GM19463 (cell line): Measurements from ENCODE around the gene FAAP100.
"Not testable (repeated sequence)": the region's sequence is repeated elsewhere in the genome, so short reads cannot be mapped to it uniquely, and the experiment has no call there.

Source experiments
- ATAC-seq: cut with Tn5 transposase; IDR thresholded peaks from one replicate; pipeline ENCODE4 v1.9.1; 2021; ENCODE audit warnings: mild to moderate bottlenecking, moderate library complexity; ENCODE audit not compliant: unreplicated experiment

The FAAP100 gene

DNA sequence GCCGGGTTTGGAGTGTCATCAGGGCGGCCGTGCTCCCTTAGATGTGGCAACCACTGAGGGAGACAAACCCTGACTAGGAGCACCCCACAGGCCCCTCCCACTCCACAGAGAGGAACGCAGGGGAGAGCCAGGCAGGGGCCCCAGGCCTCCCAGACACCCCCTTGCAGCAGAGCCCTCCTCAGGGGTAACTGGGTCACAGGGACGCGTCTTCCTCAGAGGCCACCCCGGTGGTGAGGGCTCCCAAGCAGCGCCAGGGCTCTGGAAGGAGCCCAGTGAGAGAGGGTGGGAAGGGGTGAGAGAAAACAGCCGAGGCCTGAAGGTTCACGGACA is 12.6 kb downstream of the FAAP100 start:
- ATAC-seq = no peak

DNA sequence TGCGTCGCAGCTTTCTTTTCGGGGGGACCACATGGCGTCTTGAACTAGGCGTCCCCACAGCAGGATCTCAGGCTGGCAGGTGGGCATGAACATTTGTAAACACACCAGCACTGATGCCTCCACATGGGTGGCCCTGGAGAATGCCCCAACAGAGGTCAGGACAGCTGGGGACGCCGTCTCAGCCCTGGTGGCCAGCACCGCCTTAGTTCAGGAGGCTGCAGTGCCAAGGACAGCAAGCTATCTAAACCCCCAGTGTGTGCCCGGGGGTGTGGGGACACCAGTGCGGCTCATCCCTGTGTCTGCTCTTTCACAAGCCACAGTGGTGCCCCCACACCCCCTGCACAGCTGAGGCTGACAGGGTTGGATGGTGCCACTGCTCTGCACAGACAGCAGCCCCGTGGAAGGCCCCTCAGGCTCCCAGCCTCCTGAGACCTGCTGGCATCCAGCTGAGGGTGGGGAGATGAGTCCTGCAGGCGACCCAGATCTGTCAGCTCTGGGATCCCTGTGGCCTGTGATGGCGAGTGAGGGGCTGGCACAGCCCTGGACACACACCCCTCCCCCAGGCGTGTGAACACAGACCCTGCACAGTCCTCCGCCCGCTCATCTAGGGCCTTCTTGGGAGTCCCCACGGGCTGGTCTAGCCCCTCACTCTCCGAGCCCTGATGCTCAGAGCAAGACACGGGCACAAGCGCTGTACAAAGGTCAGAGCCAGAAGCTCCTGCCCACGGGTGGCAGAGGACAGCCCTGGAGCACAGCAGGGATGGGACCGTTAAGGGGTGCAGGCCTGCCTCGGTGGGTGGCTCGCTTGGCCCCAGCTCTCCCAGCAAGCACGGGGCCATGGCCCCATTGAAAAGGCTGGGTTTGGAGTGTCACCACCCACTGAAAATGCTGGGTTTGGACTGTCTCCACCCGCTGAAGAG is 13.2 kb downstream of the FAAP100 start:
- ATAC-seq = no peak

DNA sequence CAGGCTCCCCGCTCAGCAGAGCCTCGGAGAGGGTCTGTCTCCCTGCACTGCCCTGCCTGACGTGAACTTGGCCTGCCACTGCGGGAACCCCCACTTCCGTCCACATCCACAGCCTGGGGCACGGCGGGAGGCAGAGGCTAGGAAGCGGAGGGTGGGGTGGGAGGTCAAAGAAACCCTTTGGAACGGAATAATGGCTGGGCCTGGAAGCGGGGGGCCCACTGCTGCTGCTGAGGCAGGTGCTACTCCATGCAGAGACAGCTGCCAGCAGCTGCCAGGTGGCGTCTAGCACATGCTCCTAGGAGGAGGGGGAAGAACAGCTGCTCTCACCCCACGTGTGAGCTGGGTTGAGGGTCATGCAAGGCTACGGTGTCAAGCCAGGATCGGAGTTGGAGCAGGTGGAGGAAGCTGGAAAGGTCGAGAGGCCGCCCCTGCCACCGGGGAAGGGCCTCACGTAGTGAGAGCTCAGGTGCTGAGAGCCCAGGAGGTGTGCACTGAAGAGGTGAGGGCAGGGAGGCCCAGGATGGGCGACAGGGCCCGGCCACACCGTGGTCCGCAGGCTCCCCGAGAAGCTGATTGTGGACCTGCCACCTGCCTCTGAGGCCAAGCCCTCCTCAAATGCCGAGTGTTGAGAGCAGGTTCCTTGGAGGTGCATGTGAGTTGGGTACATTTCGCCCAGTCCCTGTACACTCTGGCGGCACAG is 14.1 kb downstream of the FAAP100 start:
- ATAC-seq = no peak

DNA sequence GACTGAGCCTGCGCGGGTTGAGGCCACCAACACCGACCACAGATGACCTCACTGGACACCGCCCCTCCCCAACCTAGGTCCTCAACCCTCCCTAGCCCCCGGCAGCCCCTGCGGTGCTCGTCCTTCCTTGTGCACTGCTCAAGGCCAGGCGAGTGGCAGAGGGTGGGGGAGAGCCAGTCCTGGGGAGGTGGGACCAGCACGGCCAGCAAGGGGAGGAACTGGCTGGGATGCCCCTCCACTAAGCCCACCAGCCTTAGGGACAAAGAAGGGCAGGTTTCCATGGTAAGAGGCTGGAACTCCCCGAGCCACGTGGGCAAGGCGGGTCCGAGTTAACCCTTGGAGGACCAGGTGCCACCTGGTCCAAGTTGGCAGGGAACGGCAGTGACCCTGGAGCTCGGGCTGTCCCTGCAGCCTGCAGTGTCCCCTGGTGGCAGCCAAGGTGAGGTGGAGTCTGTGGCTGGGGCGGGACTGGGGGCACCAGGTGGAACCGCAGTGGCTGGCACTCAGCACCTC is 14.8 kb downstream of the FAAP100 start:
- no peak for ATAC-seq

DNA sequence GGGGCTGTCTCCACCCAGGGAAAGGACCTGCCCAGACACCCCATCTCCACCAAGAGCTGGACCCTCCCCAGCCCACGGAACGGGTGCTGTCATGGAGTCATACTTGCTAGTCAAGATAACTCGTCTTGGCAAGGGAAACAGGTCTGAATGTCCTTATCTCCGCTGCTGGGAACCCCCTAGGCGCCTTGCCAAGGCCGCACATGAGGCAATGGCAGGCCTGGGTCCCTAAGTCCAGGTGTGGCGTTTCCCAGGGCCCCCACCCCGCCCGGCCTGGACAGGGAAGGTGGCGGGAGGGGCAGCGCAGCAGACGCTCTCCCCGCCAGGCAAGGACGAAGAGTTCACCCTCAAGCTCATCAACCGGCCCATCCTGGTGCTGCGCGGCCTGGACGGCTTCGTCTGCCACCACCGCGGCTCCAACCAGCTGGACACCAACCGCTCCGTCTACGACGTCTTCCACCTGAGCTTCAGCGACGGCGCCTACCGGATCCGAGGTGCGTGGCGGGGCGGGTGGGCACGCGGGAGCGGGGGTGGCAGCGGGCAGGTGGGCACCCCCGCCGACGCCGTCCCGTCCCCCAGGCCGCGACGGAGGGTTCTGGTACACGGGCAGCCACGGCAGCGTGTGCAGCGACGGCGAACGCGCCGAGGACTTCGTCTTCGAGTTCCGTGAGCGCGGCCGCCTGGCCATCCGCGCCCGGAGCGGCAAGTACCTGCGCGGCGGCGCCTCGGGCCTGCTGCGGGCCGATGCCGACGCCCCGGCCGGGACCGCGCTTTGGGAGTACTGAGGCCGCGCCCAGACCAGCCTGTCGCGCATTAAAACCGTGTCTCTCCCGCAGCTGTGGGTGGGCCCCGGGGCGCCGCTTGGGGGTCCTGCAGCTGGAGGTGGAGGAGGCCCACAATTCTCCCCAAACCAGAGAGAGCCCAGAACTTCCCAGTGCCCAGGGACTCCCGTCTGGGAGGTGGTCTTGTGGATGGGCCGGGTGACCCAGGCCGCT is 15.6 kb downstream of the FAAP100 start:
- no peak for ATAC-seq

DNA sequence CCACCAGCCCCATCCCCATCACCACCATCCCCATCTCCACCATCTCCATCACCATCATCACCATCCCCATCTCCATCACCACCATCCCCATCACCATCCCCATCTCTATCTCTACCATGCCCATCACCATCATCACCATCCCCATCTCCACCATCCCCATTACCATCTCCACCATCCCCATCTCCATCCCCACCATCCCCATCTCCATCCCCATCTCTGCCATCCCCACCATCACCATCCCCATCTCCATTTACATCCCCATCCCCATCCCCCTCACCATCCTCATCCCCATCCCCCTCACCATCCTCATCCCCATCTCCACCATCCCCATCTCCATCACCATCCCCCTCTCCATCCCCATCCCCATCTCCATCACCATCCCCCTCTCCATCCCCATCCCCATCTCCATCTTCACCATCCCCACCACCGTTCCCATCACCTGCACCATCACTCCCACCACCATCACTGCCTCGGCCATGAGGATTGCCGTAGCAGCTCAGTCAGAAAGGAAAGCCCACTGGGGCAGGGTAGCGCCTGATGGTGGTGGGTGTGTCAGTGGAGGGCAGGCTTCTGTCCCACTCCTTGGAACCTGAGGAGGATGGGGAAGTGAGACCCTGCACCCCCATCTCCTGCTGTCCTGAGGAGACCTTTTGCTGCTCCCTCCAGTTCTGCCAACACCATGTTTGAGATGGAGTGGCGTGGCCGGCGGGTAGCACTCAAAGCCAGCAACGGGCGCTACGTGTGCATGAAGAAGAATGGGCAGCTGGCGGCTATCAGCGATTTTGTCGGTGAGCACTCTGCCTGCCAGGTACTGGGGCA is 16.5 kb downstream of the FAAP100 start:
- ATAC-seq = no peak

DNA sequence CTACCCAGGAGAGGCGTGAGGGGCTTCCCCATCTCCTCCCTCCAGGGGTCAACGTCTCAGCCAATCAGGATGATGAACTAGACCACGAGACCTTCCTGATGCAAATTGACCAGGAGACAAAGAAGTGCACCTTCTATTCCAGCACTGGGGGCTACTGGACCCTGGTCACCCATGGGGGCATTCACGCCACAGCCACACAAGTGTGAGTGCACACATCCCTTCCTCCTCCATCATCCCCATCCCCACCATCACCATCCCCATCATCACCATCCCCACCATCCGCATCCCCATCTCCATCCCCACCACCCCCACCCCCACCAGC is 17.2 kb downstream of the FAAP100 start:
- no peak for ATAC-seq

DNA sequence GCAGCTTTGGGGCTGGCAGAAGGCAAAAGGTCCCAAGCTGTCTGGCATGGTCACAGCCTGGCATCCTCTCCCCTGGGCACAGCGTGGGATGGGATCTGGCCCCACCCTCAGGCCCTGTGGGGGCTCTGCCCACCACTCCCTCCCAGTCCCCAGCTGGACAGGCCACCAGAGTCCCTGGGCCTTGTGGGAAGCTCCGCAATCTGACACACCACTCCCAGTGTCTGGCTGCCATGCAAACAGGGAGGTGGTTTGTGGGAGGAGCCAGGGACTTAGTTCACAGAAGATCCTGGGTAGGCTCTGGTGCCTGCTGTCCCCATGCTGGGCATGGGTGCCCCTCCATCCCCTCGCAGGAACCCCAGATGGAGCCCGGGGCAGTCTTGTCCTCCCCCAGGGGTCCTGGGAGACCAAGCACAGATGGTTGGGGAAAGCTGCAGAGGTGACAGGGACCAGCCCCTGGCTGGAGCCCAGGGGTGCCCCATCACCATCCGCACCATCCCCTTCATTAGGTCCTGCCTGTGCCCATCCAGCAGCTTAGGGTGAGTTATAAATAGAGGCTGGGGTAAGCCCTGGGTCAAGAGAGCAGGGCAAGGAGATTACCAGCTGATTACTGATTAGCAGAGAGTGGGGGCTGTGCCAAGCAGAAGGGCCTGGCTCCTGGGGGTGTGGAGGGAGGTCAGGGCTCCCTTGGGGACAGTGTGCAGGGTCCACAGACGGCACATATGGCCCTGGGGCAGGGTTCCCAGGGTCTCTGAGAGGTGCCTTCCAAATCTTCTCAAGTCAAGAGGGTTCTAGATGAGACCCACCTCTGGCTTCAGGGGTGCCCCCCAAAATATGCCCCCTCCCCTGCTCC is 17.8 kb downstream of the FAAP100 start:
- ATAC-seq = no peak

DNA sequence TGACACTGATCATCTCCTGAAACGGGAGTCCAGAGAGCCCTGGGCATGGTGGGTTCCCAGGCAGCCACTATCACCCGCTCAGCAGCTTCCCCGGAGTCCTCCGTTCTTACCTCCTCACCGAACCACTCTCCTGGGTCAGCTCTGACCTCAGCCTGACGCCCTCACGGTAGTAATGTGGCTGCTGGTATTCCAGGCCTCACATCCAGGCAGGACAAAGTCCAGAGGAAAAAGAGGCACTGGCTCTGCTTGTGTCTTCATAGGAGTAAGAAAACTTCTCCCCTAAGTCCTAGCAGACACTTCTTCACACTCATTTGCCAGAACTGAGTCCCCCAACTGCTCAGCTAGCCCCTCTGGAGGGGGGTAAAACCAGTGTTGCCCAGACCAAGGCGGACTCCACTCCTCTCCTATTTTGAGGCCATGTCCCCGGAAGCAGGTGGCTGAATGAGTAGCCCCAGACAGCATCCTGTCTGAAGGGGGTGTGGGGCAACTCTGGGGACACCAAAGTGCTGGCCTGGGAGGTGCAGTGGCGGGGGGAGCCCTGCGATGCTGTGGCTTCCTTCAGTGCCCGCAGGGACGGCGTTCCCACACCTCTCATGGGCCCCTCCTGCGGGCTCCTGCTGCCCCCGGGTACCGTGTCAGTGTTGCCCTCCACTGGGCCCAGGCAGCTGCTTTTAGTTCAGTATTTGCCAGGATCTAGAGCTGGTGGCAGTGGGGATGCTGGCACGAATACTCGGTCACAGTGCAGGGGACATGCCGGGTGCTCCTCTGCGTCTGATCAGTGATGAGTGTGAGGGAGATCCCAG is 18.6 kb downstream of the FAAP100 start:
- ATAC-seq = no peak

DNA sequence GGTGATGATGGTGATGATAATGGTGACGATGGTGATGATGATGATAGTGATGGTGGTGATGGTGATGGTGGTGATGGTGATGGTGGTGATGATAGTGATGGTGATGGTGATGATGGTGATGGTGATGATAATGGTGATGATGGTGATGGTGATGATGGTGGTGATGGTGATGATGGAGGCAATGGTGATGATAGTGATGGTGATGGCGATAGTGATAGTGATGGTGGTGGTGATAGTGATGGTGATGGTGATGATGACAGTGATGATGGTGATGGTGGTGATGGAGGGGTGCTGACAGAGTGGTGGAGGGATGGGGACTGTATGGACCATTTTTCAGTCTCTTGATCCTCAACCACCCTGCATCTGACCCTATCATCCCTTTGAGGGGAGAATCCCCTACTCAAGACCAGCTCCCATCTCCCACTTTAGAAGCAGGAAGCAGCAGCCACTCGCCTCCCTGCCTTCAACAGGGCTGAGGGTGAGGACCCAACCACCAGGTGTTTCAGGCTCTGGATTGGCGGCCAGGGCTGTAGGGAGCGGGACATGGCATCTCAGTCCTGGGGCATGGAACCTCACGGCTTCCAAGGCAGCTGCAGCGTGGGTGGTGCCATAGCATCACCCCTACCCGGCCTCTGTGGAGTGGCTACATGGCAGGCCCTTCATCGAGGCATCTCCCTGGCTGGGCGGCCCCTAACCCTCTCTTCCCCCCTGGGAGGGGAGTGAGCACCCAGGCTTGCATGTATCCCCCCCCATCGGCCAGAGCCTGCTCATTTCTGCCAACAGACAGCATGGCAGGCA is 19.5 kb downstream of the FAAP100 start:
- ATAC-seq = no peak

DNA sequence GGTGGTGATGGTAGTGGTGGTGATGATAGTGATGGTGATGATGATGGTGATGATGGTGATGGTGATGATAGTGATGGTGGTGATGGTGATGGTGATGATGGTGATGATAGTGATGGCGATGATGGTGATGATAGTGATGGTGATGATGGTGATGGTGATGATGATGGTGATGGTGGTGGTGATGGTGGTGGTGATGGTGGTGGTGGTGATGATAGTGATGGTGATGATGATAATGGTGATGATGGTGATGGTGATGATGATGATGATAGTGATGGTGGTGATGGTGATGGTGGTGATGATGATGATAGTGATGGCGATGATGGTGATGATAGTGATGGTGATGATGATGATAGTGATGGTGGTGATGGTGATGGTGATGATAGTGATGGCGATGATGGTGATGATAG is 20.2 kb downstream of the FAAP100 start:
- ATAC-seq = not testable (repeated sequence)

DNA sequence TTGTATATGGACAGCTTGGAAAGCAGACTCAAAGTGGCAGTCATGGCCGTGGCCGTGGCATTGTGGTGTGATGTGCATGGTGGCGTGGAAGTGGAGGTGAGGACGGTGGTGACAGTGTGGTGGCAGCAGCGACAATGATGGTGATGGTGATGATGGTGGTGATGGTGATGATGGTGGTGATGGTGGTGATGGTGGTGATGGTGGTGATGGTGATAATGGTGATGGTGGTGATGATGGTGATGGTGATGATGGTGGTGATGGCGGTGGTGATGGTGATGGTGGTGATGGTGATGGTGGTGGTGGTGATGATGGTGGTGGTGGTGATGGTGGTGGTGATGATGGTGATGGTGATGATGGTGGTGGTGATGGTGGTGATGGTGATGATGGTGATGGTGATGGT is 21.1 kb downstream of the FAAP100 start:
- not testable (repeated sequence) for ATAC-seq

DNA sequence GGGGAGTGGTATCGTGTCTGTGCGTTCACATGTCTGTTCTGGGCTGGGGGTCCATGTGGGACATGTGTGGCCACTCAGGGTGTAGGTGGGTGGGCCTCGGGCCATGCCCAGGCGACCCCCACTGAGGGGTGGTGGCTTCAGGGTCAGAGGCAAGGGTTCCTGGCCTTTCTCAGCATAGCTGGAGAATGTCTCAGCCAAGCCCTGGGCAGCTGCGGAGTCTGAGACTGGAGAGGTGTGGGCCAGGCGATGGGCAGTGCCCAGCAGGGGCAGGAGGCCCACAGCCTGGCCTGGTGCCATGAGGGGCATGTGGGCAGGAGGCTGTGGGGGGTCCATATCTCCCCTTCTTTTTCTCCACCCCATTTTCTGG is 22.7 kb downstream of the FAAP100 start:
- ATAC-seq = no peak

DNA sequence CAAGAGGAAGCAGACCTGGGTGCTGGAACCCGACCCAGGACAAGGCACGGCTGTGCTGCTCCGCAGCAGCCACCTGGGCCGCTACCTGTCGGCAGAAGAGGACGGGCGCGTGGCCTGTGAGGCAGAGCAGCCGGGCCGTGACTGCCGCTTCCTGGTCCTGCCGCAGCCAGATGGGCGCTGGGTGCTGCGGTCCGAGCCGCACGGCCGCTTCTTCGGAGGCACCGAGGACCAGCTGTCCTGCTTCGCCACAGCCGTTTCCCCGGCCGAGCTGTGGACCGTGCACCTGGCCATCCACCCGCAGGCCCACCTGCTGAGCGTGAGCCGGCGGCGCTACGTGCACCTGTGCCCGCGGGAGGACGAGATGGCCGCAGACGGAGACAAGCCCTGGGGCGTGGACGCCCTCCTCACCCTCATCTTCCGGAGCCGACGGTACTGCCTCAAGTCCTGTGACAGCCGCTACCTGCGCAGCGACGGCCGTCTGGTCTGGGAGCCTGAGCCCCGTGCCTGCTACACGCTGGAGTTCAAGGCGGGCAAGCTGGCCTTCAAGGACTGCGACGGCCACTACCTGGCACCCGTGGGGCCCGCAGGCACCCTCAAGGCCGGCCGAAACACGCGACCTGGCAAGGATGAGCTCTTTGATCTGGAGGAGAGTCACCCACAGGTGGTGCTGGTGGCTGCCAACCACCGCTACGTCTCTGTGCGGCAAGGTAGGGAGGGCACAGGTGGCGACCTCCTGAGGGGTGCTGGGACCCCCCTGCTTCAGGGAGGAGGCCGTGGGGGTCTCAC is 23.3 kb downstream of the FAAP100 start:
- ATAC-seq = no peak

DNA sequence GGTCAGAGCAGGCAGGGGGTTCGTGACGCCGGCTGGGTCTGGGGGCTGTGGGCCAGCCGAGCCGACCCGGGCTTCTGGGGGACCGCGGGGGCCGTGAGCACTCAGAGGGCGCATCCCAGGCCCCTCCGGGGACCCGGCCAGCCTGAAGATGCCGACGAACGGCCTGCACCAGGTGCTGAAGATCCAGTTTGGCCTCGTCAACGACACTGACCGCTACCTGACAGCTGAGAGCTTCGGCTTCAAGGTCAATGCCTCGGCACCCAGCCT is 23.8 kb downstream of the FAAP100 start:
- no peak for ATAC-seq

DNA sequence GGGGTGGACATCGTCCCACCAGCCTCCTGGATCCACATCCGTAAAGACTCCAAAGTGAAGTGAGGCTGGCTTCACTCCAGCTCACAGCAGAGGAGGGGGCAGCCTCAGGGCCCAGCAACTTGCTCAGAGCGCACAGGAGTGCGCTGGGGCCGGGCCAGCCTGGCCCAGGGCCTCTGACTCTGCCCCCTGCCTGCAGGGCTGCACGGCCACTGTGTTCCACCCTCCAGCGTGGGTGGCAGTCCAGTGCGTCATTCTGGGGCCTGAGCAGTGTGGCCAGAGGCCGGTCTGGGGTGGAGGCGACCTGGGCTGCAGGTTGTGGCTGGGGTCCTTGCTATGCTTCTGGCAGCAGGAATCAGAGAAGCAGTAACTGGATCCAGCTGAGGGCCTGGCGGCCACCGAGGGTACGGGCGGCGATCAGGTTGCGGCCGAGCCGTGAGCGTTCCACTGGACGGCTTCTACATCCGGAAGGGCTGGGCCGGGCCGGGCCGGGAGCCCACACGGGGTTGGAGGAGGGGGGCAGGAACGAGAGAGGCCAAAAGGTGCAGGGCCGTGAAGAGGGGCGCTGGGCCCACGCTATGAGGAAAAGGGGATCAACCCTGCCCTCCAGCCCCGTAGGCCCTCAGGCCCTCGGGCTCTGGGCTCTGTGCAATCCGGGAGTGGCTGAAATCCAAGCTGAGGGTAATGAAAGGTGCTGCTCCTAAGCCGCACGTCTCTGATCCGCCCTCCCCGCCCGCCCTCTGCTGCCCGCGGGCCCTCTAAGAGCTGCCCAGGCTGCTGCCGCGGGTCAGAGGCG is 24.4 kb downstream of the FAAP100 start, which contains the start of gene FSCN2:
Gene FSCN2 (plus strand): TSS at position 787 of the 793 bp plus-strand sequence. CDS start 155 bp downstream, outside the sequence.
- no peak for ATAC-seq
